CD4-positive, alpha-beta T cell treated with Interleukin-4 for 1 hour (primary cell): Measurements from ENCODE around the gene NSMCE4A.
"Not testable (repeated sequence)": the region's sequence is repeated elsewhere in the genome, so short reads cannot be mapped to it uniquely, and the experiment has no call there.

Experiments used
- DNase-seq, 2 donors: peaks; one replicate each; pipeline ENCODE4 v3.0.0-alpha.2; 2020 to 2022

NSMCE4A gene, protein sequence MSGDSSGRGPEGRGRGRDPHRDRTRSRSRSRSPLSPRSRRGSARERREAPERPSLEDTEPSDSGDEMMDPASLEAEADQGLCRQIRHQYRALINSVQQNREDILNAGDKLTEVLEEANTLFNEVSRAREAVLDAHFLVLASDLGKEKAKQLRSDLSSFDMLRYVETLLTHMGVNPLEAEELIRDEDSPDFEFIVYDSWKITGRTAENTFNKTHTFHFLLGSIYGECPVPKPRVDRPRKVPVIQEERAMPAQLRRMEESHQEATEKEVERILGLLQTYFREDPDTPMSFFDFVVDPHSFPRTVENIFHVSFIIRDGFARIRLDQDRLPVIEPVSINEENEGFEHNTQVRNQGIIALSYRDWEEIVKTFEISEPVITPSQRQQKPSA

DNA sequence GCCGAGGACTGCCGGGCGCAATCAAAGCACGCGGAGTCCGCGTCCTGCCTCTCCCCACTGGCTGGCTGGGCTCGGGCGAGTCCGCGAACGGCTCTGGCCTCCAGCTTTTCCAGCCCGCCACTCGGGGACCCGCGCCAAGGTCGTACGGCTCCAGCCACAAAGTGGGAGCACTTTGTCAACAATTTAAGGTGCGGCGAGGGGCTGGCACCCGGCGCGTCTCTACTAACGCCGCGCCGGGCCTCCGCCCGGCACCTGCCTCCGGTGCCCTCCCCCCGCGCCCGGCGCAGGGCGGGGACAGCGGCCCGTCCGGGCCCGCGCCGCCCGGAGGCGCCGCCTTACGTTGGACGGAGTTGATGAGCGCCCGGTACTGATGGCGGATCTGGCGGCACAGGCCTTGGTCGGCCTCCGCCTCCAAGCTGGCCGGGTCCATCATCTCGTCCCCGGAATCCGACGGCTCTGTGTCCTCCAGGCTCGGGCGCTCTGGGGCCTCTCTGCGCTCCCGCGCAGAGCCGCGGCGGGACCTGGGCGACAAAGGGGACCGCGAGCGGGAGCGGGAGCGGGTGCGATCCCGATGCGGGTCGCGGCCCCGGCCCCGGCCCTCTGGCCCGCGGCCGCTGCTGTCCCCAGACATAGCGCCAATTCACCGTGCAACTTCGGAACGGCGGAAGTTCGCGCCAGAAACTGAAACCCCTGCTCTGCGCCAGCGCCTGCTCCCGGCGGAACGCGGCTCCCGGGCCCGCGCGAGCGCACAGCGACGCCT lies at the start of gene NSMCE4A:
Gene NSMCE4A, minus strand, starts transcription at position 683 of the 760 bp plus-strand sequence. Its CDS starts 52 bp downstream, at position 631.
- DNase-seq: peak; percentile 70 to 73

DNA sequence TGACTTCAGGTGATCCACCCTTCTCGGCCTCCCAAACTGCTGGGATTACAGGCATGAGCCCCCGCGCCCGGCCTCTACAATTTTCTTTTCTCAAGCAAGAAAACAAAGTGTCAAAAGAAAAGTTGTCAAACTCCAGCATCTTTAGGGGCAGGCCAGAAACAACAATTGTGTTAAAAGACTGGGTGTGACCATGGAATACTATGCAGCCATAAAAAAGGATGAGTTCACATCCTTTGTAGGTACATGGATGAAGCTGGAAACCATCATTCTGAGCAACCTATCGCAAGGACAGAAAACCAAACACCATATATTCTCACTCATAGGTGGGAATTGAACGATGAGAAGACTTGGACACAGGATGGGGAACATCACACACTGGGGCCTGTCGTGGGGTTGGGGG lies 48.2 kb upstream of the NSMCE4A start:
- not testable (repeated sequence) for DNase-seq

DNA sequence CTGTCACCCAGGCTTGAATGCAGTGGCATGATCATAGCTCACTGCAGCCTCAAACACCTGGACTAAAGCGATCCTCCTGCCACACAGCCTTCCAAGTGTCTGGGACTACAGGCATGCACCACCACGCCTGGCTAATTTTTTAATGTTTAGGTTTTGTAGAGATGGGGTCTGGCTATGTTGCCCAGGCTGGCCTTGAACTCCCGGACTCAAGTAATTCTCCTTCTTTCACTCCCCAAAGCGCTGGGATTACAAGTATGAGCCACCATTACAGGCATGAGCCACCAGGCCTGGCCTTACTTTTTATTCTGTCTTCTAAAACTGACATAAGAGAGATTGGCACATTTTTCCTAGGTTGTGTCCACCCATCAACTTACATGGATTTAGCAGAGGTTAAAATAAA lies 47.3 kb upstream of the NSMCE4A start:
- DNase-seq: no peak

DNA sequence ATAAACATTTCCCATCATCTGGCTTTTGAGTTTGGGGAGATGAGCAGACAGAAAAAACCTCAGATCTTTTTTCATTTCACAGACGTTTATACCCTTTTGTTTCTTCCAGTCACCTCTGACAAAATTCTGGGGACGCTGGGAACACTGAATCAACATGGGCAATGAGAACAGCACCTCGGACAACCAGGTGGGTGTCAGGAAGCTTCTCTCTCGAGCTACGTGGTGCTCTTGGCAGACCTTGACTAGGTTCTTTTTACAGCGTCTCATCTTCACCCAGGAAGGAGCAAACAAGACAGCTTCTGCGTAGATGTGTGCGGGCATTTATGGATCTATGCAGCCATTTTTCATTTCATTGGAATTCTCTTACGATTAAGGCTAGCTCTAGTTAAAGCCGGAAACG lies 46.8 kb upstream of the NSMCE4A start:
- no peak for DNase-seq

DNA sequence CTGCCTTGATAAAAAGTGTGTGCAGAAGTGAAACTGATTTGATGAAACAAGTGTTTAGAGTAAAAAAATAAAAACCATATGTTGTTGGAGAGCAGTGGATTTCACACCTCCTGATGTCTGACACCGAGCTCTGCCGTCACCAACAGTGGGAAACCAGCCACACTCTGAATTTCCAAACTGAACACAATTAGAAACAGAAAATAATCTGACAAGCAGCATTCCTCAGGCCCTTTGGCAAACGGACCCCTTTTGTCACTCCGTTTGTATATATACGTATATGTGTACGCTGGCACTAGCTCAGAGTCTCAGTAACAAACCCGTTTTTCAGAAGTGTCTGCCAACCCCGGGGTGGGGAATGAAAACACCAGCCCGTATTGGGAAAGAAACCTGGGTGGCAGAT lies 46.4 kb upstream of the NSMCE4A start:
- no peak for DNase-seq

DNA sequence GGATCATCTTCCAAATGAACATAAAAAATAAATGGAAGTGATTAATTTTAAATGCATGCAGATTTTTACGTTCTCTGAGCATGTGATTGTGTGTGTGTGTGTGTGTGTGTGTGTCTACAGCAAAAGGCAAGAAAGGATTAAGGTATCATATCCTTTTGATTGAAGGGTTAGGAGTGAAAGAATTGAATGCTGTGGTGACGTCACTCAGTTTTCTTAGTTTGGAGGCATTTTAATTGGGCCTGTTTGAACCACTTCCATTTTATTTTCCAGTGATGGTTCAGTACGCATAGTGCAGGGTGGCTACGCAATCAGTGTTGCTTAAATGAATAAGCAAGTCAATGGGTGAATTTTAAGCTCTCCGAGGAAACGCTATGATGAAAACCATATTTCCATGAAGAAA lies 45.2 kb upstream of the NSMCE4A start:
- no peak for DNase-seq

DNA sequence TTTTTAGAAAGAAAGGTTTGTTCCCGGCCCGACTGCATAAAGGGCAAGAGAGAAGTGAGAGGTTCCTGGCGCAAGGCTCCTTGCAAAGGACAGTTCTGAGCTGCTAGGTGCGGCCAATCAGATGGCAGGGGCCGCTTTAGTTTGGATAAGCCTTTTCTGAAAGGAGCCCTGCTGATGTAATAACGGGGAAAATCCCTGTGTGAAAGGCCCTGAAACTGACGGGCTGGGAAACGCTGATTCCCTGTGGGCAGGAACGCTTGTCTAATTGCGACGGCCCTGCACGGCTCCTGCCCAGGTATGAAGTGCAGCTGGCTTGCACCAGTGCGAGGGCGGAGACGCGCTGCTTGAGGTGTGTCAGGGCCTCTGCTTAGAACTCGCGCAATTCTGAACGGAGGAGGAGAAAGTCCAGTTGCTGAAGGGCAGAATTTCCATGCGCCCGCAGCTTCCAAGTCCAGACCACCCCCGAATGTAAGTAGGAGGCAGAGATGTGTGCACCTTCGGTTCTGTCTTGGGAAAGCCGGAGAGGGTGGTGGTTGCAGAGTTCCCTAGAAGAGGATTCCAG lies 44.5 kb upstream of the NSMCE4A start:
- no peak for DNase-seq

DNA sequence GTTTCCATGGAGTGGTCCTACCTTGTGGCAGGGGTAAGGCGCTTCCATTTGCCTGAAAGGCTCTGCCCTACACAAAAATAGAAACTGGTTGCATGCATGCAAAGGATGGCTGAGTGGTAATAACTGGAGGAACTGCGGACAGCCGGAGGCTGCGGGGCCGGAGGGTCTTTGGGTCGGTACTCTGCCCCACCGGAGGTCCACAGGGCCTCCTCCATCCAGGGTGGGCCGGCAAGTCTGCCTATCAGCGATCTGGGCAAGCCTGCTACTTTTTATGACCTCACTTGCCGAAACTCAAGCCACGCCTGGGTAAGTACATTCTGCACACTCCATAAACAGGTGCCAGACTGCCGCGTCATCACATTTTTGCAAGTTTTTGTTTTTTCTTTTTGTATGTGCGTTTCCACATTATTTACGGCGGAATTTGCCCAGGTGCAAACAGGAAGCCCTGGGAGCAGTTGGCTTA lies 44.0 kb upstream of the NSMCE4A start:
- DNase-seq: no peak

DNA sequence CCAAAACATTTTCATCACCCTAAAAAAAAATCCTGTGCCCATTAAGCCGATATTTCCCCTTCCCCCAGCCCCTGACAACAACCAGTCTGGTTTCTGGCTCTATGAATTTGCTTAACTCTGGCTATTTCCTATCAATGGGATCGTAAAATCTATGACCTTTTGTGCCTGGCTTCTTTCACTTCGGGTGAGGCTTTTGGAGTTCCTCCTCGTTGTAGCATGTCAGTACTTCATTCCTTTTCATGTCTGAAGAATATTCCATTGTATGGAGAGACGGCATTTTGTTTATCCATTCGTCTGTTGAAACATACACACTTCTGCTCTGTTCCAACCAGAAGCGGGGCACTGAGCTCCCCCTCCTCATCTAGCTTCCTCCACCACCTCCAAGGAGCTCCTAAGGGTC lies 43.5 kb upstream of the NSMCE4A start:
- DNase-seq: no peak

DNA sequence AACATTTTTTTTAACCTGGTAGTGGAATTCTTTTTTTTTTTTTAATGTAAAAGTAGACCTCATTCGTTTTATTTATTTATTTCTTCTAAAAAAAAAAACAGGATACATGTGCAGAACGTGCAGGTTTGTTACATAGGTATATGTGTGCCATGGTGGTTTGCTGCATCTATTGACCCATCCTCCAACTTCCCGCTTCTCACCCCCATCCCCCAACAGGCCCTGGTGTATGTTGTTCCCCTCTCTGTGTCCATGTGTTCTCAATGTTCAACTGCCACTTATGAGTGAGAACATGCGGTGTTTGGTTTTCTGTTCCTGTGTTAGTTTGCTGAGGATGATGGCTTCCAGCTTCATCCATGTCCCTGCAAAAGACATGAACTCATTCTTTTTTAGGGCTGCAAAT lies 42.9 kb upstream of the NSMCE4A start:
- not testable (repeated sequence) for DNase-seq

DNA sequence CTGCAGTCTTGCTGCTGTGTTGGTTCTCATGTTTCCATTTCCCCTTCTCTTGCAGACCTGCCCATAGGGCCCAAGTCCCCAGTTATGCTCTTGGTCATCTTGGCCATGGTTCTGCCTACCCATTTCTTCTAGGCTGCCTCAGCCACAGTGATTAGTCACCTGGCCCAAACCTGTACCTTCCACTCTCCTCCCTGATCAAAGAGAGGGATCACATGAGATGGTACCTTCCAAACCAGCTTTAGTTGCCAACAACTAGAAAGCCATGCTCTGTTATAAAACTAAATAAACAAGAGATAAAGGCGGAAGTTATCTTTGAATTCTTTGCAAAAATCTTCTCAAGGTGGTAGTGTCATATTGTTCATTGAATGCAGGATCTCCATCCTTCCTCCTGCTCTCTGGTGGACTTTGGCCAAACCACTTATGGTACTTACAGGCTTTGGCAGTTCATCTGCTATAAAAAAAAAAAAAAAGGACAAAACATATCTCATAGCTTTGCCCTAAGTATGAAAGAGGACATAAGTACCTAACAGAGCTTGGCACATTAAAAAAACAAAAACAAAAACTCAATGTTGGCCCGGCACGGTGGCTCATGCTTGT lies 39.7 kb upstream of the NSMCE4A start:
- no peak for DNase-seq

DNA sequence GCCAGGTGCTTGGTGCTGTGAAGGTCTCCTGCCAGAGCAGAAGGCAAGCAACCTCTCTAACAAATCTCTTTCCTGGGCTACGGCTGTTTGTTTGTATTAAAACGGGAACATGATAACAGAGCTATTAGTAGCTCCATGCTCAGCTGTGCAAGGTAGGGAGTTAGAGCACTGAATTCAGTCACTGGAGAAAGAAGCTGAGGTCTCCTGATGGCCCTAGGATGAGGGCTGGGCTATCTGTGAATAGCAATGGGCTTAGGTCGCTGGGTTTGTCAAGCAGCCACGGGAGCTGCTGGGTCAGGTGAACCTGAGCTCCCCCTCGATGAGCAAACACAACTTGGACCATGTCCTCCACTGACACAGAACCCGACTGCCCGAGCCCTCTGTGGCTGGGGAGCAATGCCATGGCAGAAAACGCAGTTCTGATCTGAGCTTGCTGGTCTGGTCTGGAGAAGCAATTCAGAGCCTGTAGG lies 38.3 kb upstream of the NSMCE4A start:
- DNase-seq: no peak

DNA sequence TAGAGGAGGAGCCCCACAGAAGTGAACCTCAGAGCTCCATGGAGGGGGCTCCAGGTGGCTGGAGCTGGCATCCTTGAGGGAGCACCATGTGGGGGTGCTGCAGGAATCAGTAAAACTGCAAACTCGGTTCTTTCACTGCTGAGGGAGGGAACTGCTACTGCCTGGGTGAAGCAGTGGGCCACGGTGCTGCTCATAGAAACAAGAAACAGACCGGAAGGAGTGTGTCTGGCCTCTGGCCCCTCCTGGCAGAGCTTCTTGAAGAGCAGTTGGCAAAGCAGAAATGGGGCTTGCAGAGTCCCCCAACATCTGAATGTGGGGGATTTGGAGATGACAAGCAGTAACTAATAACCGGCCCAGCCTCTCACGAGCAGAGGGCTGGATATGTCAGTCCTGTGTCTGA lies 37.7 kb upstream of the NSMCE4A start:
- no peak for DNase-seq

DNA sequence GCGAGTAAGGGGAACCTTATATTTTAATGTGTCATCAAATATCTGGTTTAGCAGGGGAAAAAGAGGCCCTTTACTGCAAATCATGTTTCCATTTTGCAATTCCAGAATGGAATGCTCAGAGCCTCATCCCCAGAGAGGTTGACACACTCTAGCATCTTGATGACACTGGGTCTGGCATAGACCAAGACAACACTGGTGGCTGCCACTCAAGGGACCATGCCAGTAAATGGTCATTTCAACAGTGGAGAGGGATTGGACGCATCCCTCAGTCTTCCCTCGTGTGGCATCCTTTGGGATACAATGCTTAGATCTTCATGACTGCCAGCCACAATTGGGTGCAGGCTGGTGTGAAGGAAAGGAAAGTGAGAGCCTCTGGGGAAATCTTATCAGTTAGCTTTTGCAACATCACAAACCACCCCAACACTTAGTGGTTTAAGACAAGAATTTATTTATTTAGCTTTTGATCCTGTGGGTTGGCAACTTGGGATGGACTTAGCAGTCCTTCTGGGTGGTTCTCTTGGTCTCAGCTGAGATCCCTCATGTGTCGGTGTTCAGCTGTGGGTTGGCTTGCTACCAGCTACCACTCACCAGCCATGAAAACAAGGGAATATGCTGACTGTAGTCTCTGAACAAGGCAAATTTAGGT lies 35.5 kb upstream of the NSMCE4A start:
- DNase-seq: no peak

DNA sequence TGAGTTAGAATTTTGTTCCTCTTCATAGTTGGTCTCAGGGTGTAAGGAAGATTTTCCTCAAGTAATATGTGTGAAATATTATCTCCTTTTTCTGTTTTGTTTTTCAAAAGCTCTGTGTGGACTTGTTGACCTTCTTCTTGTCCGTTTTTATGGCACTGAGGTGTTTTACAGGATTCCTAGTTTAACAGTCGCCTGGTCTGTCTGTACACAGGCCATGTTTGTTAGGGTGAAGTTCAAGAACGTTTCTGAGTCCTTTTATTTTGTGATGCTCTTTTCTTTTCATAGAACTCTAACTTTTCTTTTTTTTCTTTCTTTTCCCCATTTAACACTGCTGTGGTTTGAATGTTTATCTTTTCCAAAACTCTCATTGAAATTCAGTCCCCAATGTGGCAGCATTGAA lies 32.4 kb upstream of the NSMCE4A start:
- no peak for DNase-seq

DNA sequence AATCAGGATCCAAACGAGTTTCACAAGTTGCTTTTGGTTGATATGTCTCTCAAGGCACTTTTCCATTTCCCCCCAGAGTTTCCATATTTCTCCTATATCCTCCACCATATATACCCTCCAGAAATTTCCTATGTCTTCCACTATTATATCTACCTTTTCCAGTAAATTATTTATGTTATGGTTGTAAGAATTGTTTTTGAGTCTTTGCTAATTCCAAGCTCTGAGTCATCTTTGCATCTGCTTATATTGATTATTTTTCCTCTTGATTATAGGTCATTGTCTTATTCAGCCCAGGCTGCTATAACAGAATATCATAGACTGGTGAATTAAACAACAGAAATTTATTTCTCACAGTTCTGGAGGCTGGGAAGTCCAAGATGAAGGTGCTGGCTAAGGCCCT lies 26.7 kb upstream of the NSMCE4A start:
- no peak for DNase-seq

DNA sequence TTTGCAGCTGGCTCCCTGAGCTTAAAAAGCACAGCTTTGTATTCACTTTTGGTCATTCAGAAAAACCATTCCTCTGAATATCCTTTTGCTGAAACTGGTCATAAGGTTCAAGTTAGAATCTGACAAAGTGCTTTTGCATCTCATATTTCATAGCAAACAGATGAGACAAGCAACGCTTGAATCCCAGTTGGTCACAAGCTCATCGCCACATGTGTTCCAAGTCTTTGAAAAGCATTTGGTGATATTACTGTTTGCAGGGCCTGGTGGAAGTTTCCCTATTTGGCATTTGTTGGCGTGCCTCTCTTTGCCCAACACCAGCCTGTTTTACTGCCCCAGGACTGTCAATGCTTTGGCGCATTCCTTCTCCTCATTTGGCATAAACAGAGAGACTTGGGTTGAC lies 24.3 kb upstream of the NSMCE4A start:
- DNase-seq: no peak

DNA sequence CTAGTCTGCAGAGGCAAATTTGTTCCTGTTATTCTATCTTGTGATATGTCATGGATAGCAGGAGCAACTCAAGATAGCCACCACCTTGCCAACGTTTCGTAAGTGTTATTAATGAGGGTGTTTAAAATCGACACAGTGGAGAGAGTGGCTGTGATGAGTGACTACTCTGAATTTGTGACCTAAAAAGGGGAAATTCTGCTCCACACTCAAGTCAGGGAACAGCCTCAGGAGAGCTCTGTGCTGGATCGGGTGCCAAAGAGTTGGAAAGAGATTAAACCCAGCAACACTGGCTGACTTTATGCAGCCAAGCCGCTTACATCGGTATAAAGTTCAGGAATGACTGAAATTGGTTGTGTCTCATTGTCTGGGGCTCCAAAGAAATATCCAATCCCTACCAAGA lies 23.4 kb upstream of the NSMCE4A start:
- no peak for DNase-seq

DNA sequence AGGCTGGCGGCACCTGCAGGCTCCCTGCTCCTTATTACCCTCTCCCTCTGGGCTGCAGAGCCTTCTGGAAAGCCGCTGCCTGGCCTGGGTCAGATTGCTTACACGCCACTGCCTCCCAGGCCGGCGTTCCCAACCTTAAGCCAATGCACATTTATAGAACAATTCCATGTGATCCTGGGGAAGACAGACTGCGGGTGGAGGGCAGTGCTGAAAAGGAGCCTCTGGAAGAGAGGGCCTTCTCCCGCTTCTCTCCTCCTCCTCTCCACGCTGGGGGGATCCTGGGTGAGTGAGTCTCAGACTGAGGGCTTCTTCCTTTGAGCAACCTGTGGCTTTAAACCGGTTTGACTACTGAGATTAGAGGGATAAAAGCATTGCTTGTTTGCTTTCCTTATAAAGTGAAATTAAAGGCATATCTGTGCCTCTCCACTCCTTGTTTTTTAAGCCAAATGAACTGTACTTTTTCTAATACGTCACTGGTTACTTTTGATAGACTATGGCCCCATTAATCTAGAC lies 19.5 kb upstream of the NSMCE4A start:
- DNase-seq: no peak

DNA sequence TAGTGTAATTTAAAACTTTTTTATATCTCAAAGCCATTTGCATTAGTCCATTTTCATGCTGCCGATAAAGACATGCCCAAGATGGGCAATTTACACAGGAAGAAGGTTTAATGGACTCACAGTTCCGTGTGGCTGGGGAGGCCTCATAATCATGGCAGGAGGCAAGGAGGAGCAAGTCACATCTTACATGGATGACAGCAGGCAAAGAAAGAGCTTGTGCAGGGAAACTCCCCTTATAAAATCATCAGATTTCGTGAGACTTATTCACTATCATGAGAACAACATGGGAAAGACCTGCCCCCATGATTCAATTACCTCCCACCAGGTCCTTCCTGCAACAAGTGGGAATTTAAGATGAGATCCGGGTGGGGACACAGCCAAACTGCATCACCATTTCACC lies 16.7 kb upstream of the NSMCE4A start:
- DNase-seq: not testable (repeated sequence)

DNA sequence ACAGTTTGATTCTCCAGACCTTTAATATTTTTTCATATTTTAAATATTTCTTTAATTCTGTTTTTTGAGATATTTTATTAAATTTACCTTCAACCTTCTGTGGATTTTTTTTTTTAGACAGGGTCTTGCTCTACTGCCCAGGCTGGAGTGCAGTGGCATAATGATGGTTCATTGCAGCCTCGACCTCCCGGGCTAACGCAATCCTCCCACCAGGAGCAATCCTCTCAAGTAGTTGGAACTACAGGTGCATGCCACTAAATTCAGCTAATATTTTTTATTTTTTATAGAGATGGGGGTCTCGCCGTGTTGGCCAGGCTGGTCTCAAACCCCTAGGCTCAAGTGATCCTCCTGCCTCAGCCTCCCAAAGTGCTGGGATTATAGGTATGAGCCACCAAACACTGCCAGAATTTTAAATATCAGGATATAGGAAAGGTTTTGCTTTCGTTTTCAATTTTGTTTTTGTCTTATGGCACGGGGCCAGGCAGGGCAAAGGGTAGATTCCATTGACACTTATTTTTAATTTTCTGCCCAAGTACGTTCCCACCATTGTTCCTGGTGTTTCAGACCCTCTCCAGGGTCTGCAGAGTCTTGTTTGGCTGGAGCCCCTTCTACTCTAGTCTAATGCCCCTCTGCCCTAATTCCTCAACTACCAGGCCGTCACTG lies 15.1 kb upstream of the NSMCE4A start:
- no peak for DNase-seq
